T-helper 1 cell treated with Interleukin-12 subunit alpha and Interleukin-12 subunit beta and Interleukin-4 antibody, amounts not matched to agents 30 μg/mL and 1 μg/mL, for 36 hours (primary cell): ENCODE results near the gene SMTNL1.
A peak's percentile ranks its signal among the peaks of the same experiment; 100 is the strongest.

Source experiments
- H3K27ac Mint-ChIP-seq: one replicate; pipeline ENCODE4 v1.8.0; 2021; ENCODE audit warnings: mild to moderate bottlenecking, mixed read lengths
- H3K27me3 Mint-ChIP-seq: one replicate; pipeline ENCODE4 v1.8.0; 2021; ENCODE audit warnings: low read depth, mixed read lengths
- H3K36me3 Mint-ChIP-seq: one replicate; pipeline ENCODE4 v1.8.0; 2021; ENCODE audit warnings: low read depth, mixed read lengths
- H3K4me1 Mint-ChIP-seq: one replicate; pipeline ENCODE4 v1.8.0; 2021; ENCODE audit warnings: low read depth, mixed read lengths
- H3K4me3 Mint-ChIP-seq: one replicate; pipeline ENCODE4 v1.8.0; 2021; ENCODE audit warnings: mild to moderate bottlenecking, moderate library complexity, mixed read lengths
- H3K9me3 Mint-ChIP-seq: one replicate; pipeline ENCODE4 v1.8.0; 2021; ENCODE audit warnings: mixed read lengths

The SMTNL1 gene

DNA sequence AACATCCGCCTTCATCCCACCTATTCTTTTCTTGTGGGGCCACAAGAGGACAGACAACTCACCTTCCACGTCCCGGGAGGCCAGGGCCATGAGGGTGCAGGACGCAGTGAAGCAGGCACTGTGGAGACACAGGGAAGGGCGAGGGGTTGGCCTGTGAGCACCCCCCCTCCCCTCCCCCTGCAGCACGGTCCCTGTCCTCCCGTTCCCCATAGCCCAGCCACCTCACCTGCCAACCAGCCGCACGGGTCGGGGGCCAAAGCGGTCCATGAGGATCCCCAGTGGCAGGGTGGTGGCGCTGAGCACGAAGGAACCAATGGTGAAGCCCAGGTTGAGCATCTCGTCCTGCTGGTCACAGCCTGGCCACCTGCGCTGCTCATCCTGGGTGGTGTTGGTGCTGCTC is 36.5 kb upstream of the SMTNL1 start:
- Mint-ChIP-seq H3K9me3 (no peaks in the 10 kb centered on the region), H3K4me1 (no peaks in the 10 kb centered on the region), H3K27ac (no peak overlapping the region), H3K4me3 (no peak overlapping the region), H3K27me3 (no peaks in the 10 kb centered on the region), H3K36me3 (peaks cover 7% of the 10 kb centered on the region)

DNA sequence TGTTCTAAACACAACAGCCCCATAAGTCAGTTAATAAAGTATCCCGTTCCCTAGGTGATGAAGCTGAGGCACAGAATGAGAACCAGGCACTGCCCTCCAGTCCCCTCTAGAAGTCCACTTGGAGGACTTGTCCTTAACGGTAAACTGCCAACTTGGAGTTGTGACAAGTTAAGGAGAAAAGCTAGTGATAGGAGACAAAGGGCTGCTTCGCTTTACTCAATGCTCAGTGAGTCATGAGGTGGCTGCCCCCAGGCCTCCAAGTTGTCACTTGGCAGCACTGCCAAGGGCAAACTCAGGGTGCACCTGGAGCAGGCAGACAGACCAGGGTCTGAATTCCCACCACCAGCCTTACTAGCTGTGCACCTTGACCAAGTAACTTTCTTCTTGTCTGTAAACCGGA is 35.4 kb upstream of the SMTNL1 start:
- H3K9me3 Mint-ChIP-seq = no peaks in the 10 kb centered on the region
- peaks cover 7% of the 10 kb centered on the region for H3K36me3 Mint-ChIP-seq
- no peaks in the 10 kb centered on the region for H3K27me3 Mint-ChIP-seq
- H3K4me1 Mint-ChIP-seq = no peaks in the 10 kb centered on the region
- H3K27ac Mint-ChIP-seq = no peak overlapping the region
- no peak overlapping the region for H3K4me3 Mint-ChIP-seq

DNA sequence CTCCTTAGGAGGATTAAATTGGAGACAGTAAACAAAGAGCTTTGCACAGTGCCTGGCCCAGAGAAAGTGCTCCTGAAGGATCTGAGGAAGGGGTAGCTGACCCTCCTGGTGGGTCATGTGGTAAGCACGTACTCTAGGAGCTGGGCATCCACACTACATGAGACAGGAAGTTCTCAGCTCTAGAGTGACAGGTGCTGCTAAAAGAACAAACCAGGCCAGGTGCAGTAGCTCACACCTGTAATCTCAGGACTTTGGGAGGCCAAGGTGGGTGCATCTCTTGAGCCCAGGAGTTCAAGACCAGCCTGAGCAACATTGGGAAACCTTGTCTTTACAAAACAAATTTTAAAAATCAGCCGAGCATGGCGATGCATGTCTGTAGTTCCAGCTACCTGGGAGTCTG is 35.0 kb upstream of the SMTNL1 start:
- Mint-ChIP-seq H3K4me3 (no peak overlapping the region), H3K27ac (no peak overlapping the region), H3K36me3 (peaks cover 6% of the 10 kb centered on the region), H3K27me3 (no peaks in the 10 kb centered on the region), H3K9me3 (no peaks in the 10 kb centered on the region), H3K4me1 (no peaks in the 10 kb centered on the region)

DNA sequence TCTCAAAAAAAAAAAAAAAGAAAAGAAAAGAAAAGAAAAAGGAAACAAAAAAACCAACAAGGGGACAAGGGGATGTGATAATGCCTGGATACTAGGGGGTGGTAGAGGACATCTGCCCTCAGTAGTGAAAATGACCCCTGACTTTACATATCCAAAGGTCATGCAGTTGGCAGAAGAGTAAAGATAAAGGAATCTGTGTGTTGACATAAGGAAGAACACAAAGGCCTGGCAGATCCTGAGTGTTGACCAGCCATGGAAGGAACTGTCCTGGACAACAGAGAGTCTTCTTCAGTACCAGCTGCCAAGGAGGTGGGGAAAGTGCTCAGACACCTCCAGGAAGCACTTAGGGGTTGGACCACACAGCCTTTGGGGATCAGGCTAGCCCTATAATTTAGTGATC is 34.5 kb upstream of the SMTNL1 start:
- H3K27me3 Mint-ChIP-seq = no peaks in the 10 kb centered on the region
- H3K36me3 Mint-ChIP-seq = peaks cover 5% of the 10 kb centered on the region
- H3K9me3 Mint-ChIP-seq = no peaks in the 10 kb centered on the region
- no peak overlapping the region for H3K4me3 Mint-ChIP-seq
- H3K4me1 Mint-ChIP-seq = no peaks in the 10 kb centered on the region
- no peak overlapping the region for H3K27ac Mint-ChIP-seq

DNA sequence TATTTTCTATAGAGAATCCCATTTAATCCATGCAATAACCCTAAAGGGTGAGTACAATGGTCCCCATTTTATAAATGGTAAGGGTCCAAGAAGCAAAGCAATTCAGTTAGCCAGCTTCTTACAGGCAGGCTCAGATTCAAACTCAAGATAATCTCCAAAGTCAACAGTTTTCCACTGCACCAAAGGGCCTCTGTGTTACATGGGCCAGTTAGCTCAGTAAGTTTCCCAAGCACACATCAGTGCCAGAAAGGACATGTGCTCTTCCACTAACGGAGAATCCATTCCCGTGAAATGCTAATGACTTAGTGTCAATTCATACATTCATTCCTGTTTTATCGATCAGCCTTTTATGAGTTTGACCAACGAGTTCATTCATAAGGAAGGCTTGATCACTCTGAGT is 32.9 kb upstream of the SMTNL1 start:
- H3K27me3 Mint-ChIP-seq = no peaks in the 10 kb centered on the region
- H3K9me3 Mint-ChIP-seq = no peaks in the 10 kb centered on the region
- H3K36me3 Mint-ChIP-seq = peaks cover 5% of the 10 kb centered on the region
- H3K4me3 Mint-ChIP-seq = no peak overlapping the region
- H3K27ac Mint-ChIP-seq = no peak overlapping the region
- no peaks in the 10 kb centered on the region for H3K4me1 Mint-ChIP-seq

DNA sequence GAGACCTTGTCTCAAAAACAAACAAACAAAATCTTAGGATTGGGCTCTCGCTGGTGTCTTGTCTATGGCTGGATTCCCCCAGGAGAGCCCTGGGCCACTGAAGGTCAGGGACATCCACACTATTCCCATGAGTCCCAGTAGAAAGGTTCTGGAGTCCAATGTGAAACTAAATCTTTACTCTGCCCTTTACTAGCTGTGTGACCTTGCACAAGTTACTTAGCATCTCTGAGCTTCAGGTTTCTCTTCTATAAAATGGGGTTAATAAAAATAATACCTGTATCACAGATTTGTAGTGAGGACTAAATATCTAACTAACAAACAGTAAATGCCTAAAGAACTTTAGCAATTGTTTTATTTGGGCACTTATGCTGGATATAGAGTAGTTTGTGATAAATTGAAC is 30.9 kb upstream of the SMTNL1 start:
- Mint-ChIP-seq H3K4me3 (no peak overlapping the region), H3K27me3 (no peaks in the 10 kb centered on the region), H3K27ac (no peak overlapping the region), H3K36me3 (no peaks in the 10 kb centered on the region), H3K4me1 (peaks cover 2% of the 10 kb centered on the region), H3K9me3 (no peaks in the 10 kb centered on the region)

DNA sequence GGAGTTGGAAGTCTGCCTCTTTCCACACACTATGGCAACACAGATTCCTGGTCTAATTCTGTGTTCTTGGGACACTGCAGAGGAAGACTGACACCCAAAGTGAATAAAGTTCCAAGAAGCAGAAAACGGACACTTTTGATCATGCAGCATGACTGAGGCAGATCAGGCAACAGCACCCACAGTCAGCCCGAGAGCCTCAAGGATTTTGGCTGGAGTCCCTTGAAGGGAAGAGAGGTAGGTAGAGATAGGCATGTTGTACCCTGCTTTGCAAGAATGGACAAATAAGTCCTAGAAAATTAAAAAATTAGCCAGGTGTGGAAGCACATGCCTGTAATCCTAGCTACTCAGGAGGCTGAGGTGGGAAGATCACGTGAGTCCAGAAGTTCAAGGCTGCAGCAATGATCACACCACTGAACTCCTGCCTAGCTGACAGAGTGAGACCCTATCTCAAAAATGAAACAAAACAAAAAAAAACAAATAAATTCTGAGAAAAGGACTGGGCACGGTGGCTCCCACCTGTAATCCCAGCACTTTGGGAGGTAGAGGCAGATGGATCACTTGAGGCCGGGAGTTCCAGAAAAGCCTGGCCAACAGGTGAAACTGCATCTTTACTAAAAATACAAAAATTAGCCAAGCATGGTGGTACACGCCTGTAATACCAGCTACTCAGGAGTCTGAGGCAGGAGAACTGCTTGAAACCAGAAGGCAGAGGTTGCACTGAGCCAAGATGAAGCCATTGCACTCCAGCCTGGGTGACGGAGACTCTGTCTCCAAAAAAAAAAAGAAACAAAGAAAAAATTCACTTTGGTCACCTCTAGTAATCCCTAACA is 28.8 kb upstream of the SMTNL1 start:
- Mint-ChIP-seq H3K4me3 (no peak overlapping the region), H3K9me3 (no peaks in the 10 kb centered on the region), H3K4me1 (peaks cover 8% of the 10 kb centered on the region), H3K36me3 (no peaks in the 10 kb centered on the region), H3K27me3 (no peaks in the 10 kb centered on the region), H3K27ac (no peak overlapping the region)

DNA sequence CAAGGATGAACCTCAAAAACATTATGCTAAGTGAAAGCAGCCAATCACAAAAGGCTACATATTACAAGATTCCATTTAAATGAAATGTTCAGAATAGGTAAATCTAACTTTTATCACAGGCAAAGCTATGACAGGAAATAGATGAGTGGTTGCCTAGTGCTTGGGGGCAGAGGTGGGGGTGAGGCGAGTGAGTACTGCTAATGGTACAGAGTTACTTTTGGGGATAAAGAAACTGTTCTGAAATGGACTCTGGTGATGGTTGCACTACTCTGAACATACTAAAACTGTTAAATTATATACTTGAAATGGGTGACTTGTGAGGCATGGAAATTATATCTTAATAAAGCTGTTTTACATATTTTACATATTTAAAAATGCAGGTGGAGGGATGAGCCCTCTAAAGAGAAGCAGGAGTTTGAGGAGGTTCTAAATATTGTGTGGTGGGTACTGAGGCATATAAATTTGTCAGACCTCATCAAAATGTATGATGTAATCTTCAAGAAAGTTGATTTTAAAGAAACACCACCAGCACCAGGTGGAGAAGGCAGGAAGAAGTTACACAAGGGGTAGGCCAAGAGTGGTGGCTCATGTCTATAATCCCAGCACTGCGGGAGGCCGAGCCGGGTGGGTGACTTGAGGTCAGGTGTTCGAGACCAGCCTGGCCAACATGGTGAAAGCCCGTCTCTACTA is 25.5 kb upstream of the SMTNL1 start:
- Mint-ChIP-seq H3K4me3 (no peak overlapping the region), H3K27ac (peak overlapping the region; percentile 13), H3K27me3 (peaks cover 8% of the 10 kb centered on the region), H3K4me1 (peaks cover 17% of the 10 kb centered on the region), H3K36me3 (no peaks in the 10 kb centered on the region), H3K9me3 (no peaks in the 10 kb centered on the region)

DNA sequence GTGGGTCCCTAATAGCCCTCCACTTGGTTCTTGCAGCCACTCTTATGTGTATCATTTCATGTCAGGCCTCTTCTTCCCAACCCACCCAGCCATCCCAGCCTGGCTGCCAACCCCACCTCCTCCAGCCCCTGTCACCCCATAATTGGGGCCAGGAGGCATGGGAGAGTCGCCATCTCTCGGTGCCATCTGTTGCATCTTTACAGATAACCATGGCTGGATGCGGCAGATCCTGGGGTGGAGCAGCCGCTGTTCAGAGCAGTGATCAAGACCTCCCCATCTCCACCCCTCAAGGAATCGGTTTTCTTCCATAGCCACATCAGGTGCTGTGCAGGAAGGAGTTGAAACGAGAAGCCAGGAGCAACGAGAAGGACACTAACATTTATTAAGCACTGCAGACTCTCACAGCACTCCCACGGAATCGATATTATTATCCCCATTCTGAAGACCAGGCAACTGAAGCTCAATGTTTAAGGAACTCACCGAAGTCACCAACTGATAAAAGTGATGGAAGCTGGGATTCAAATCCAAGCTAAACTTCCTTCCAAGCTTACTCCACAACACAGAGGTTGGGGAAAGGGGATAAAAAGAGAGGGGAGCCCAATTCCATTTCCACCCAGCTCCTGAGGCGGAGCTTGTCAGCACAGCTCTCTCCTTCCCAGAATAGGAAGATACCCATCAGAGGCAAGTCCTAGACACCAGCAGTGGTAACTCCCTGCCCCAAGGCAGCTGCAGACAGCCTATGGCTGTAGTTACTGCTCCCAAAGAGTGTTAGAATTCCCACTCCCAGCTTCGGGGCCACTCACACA is 24.5 kb upstream of the SMTNL1 start:
- Mint-ChIP-seq H3K36me3 (no peaks in the 10 kb centered on the region), H3K9me3 (no peaks in the 10 kb centered on the region), H3K4me3 (no peak overlapping the region), H3K4me1 (peaks cover 17% of the 10 kb centered on the region), H3K27ac (no peak overlapping the region), H3K27me3 (peaks cover 8% of the 10 kb centered on the region)

DNA sequence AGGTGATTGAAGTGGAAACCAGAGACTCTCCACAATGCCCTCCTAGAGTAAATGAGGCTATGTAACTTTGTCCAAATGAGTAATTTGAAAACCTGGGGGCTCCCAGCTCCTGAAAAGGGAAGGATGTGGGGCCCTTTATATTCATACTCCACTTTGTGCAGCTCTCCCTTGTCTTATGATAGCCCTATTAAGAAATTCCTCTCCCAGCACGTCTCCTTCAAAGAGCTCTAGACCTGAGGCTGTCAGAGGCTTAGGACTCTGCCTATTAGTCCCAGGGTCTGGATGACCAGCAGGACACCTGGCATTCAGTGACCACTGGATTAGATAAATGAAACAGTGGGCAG is 24.0 kb upstream of the SMTNL1 start:
- no peaks in the 10 kb centered on the region for H3K9me3 Mint-ChIP-seq
- H3K36me3 Mint-ChIP-seq = no peaks in the 10 kb centered on the region
- H3K4me1 Mint-ChIP-seq = peaks cover 17% of the 10 kb centered on the region
- no peak overlapping the region for H3K27ac Mint-ChIP-seq
- peak overlapping the region; percentile 66 for H3K4me3 Mint-ChIP-seq
- H3K27me3 Mint-ChIP-seq = peaks cover 8% of the 10 kb centered on the region

DNA sequence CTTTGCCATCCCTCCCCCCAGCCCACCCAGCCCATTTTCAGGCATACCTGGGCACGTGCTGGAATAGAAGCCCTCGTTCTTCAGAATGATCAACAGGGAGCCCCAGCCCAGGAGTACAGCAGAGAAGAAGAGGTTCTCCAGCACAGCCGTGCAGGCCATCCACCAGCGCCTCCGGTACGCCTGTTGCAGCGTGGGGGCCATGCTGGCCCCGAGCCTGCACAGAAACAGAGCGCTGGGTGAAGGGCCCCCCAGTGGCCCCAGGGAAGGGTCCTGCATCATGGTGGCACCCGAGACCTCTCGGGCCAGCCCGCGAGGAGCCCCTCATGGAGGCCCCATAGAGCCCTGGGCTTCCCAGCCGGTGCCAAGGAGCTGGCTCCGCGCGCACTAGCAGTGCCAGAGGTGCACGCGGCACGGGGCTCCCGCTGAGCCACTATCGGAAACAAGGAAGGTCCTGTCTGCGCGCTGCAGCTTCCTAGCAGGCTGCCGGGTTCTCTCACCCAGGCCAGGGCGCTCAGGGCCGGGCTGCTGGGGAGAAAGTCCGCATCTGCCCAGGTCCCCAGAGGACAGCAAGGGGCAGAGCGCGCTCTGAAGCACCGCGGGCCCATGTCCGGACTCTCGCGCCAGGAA is 23.4 kb upstream of the SMTNL1 start:
- H3K27ac Mint-ChIP-seq = peak overlapping the region; percentile 59
- no peaks in the 10 kb centered on the region for H3K9me3 Mint-ChIP-seq
- H3K36me3 Mint-ChIP-seq = no peaks in the 10 kb centered on the region
- peak overlapping the region; percentile 99 for H3K4me3 Mint-ChIP-seq
- peaks cover 17% of the 10 kb centered on the region for H3K4me1 Mint-ChIP-seq
- H3K27me3 Mint-ChIP-seq = peaks cover 8% of the 10 kb centered on the region

DNA sequence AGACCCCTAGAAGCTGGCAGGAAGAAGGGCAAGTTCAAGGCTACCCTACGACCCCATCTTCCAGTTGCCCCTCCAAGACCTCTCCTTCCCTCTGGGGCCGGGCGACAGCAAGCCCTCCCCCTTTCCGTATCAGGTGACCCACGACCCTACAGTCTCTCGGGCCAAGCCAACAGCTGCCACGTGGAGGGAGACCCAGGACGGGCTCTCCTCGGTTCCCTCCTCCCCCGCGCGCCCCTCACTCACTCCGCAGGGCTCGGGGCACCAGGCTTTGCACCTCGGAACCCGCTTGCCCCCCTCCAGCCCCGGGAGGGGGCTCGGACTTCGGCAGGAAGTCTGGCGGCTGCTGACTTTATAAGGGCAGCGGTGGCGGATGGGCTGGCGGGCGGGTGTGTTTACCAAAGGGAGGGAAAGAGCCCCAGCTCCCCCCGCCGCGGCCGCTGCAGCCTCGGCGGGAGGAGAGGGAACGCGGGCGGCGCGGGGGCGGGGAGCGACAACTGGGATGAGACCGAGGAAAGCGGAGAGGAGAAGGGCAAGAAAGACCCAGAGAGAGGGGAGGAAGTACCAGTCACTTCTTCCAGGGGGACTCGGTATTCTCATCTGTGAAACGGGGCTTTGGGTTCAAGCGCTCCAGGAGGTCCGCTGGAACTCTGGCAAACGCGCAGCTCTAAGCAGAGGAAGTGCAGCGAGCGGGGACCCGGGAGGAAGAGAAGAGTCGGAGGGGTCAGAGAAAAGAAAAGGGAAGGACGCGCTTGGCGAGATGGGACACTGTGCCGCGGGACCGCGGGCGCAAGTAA is 22.7 kb upstream of the SMTNL1 start:
- Mint-ChIP-seq H3K27ac (peak overlapping the region; percentile 81), H3K4me1 (peaks cover 17% of the 10 kb centered on the region), H3K27me3 (peaks cover 8% of the 10 kb centered on the region), H3K36me3 (no peaks in the 10 kb centered on the region), H3K9me3 (no peaks in the 10 kb centered on the region), H3K4me3 (peak overlapping the region; percentile 99)

DNA sequence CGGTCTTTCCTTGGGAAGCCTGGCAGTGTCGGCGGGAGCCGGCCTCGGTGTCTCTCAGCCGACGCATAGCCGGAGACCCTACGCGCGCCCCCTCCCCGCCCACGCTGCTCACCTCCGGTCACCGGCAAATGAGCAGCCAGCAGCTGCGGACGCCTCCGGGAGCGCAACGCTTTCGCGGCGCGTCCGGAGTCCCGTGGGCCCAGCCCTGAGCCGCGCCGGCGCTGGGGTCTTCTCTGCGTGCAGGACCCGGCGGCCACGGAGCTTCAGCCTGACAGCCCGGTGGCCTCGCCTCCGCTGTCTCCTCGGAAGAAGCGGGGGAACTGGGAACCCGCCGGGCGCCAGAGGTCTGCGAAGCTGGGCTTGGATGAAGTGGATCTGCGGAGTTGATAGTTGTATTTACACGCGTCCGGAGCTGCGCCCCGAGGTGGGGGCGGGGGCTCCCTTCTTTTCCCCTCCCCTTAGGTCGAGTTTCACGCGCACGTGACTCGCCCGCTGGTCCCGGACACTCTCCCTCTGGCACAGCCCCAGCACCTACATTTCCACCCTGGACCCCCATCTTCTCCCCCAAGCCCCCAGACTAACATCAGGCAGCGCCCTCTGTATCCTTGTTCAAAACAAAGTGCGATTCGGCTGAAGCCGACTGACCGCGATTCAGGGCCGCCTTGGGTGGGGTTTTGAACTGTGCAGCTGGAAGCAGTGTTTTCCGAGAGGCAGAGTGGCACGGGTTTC is 21.9 kb upstream of the SMTNL1 start, which contains the start of gene SLC43A1:
SLC43A1 (minus strand) TSS at position 371 of the 729 bp plus-strand sequence. CDS start 1,591 bp downstream, outside the sequence.
- Mint-ChIP-seq H3K4me3 (peak within 1 kb of the TSS; percentile 99), H3K9me3 (no peaks in the 10 kb centered on the region), H3K27ac (peak within 1 kb of the TSS; percentile 83), H3K4me1 (peaks cover 15% of the 10 kb centered on the region), H3K27me3 (peaks cover 8% of the 10 kb centered on the region), H3K36me3 (no peaks in the 10 kb centered on the region)
